ENCODE measurements around the gene PARL. TPM values are rescaled to one million over a fixed set of nuclear protein-coding genes. Genes with fewer than 3 reads are reported as not detected.

The PARL gene
- total RNA-seq, 1 donor from 2014 or later = 70.5 TPM

DNA sequence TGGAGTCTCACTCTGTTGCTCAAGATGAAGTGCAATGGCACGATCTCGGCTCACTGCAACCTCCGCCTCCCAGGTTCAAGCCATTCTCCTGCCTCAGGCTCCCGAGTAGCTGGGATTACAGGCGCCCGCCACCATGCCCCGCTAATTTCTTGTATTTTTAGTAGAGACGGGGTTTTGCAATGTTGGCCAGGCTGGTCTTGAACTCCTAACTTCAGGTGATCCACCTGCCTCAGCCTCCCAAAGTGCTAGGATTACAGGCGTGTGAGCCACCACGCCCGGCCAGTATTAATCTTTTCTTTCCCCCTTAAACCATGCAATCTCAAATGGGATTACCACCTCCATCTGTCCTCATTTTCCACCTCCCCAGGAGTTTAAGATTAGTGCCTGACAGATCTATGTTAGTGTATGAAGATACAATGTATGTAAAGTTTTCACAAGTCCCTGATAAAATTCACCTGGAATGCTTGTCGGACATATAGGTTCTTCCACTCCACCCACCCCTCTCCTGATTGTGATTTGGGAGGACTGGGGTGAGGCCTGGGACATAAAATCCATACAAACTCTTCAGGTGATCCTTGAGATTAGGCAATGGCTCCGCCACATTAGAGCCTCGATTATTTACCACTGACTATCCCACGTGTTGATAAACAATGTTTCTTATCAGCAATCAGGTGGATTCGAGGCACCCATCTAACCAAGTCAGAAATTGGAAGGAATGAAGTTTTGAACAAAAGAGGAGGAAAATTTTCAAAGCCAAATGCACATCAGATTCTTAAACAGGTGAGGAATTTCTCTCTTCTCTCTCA lies 1.2 kb downstream of the PARL start:
- Histone ChIP-seq H3K9me3 (ENCODE audit: low read depth) (no peaks in the 10 kb centered on the region), H4K20me1 (ENCODE audit: low read depth) (peaks cover 26% of the 10 kb centered on the region), H3K9ac (peak overlapping the region; percentile 62), H3K79me2 (ENCODE audit: low read depth) (peaks cover 61% of the 10 kb centered on the region), H3K27me3 (peaks cover 5% of the 10 kb centered on the region), H3F3A (ENCODE audit: low read depth) (no peaks in the 10 kb centered on the region), H3K27ac (no peak overlapping the region), H3K4me3 (peak overlapping the region; percentile 90), H2AFZ (replicated peaks) (no peak overlapping the region), H3K36me3 (no peaks in the 10 kb centered on the region), H3K4me2 (peak overlapping the region; percentile 83), H3K4me1 (peaks cover 15% of the 10 kb centered on the region)
- Mint-ChIP-seq H3K4me3 (peak overlapping the region; percentile 98), H3K4me1 (peaks cover 27% of the 10 kb centered on the region), H3K27ac (peak overlapping the region; percentile 1), H3K36me3 (no peaks in the 10 kb centered on the region), H3K27me3 (ENCODE audit: insufficient read depth, low read depth) (peaks cover 3% of the 10 kb centered on the region), H3K9me3 (no peaks in the 10 kb centered on the region)
- TF ChIP-seq EZH2 (IDR thresholded peaks at IDR 0.05) (no peak), EZH2phosphoT487 (IDR thresholded peaks at IDR 0.05) (no peak)
- TF ChIP-seq, protein P1, sequence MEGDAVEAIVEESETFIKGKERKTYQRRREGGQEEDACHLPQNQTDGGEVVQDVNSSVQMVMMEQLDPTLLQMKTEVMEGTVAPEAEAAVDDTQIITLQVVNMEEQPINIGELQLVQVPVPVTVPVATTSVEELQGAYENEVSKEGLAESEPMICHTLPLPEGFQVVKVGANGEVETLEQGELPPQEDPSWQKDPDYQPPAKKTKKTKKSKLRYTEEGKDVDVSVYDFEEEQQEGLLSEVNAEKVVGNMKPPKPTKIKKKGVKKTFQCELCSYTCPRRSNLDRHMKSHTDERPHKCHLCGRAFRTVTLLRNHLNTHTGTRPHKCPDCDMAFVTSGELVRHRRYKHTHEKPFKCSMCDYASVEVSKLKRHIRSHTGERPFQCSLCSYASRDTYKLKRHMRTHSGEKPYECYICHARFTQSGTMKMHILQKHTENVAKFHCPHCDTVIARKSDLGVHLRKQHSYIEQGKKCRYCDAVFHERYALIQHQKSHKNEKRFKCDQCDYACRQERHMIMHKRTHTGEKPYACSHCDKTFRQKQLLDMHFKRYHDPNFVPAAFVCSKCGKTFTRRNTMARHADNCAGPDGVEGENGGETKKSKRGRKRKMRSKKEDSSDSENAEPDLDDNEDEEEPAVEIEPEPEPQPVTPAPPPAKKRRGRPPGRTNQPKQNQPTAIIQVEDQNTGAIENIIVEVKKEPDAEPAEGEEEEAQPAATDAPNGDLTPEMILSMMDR (IDR thresholded peaks at IDR 0.05) = no peak
- DNase-seq (ENCODE audit: low spot score) = no peak

DNA sequence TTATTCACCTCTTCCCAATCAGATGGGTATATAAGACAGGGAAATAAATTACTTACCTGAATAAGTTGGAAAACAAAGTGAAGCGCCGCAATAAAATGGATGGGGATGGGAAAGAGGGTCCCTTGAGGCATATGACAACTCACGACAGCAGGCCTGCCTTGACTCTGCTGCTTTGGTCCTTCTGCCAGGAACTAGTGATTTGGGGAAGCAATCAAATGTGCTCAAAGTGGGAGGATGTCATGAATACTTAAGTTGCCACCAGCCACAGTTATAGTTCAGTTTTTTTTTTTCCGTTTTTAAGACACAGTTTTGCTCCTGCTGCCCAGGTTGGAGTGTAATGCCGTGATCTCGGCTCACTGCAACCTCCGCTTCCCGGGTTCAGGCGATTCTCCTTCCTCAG lies 4.6 kb downstream of the PARL start:
- Mint-ChIP-seq H3K4me3 (no peak overlapping the region), H3K9me3 (no peaks in the 10 kb centered on the region), H3K4me1 (peaks cover 25% of the 10 kb centered on the region), H3K36me3 (peaks cover 7% of the 10 kb centered on the region), H3K27ac (no peak overlapping the region), H3K27me3 (ENCODE audit: insufficient read depth, low read depth) (peaks cover 2% of the 10 kb centered on the region)
- H3K79me2 ChIP-seq (ENCODE audit: low read depth) = peaks cover 94% of the 10 kb centered on the region
- H3F3A ChIP-seq (ENCODE audit: low read depth) = no peaks in the 10 kb centered on the region
- no peaks in the 10 kb centered on the region for H3K27me3 ChIP-seq
- no peak overlapping the region for H3K27ac ChIP-seq
- H3K4me3 ChIP-seq = no peak overlapping the region
- H3K4me1 ChIP-seq = peaks cover 15% of the 10 kb centered on the region
- H2AFZ ChIP-seq (replicated peaks) = no peak overlapping the region
- H4K20me1 ChIP-seq (ENCODE audit: low read depth) = peaks cover 45% of the 10 kb centered on the region
- DNase-seq (ENCODE audit: low spot score) = no peak
- no peak overlapping the region for H3K9ac ChIP-seq
- TF ChIP-seq EZH2phosphoT487 (IDR thresholded peaks at IDR 0.05) (no peak), EZH2 (IDR thresholded peaks at IDR 0.05) (no peak)
- TF ChIP-seq, protein P1 (IDR thresholded peaks at IDR 0.05) = no peak
- no peak overlapping the region for H3K4me2 ChIP-seq
- no peaks in the 10 kb centered on the region for H3K9me3 ChIP-seq (ENCODE audit: low read depth)
- H3K36me3 ChIP-seq = no peaks in the 10 kb centered on the region

DNA sequence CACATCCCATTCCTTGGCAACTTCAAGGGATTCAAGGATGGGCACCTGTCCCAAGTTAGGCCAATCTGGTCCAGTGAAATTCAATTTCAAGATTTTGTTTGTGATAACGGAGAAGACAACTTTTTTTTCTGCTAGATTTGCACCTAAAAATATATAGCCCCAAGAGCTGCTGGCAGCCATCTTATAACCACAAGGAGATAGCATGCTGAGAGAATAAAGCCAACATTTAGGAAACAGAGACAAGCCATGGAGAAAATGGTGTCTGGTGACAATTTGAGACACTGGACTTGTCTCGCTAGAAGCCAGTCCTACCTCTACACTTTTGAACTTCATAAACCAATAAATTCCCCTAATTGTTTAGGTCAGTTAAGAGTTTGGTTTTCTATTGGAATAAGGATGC lies 5.4 kb downstream of the PARL start:
- peaks cover 54% of the 10 kb centered on the region for H4K20me1 ChIP-seq (ENCODE audit: low read depth)
- H3K27ac Mint-ChIP-seq = peak overlapping the region; percentile 16

More for the DNA sequence above, 5.4 kb downstream of the PARL start:
- H3K27ac ChIP-seq = no peak overlapping the region
- peaks cover 7% of the 10 kb centered on the region for H3K36me3 Mint-ChIP-seq
- H3K36me3 ChIP-seq = no peaks in the 10 kb centered on the region
- H3K27me3 ChIP-seq = no peaks in the 10 kb centered on the region
- no peak overlapping the region for H3K4me2 ChIP-seq
- no peaks in the 10 kb centered on the region for H3F3A ChIP-seq (ENCODE audit: low read depth)
- no peak overlapping the region for H3K9ac ChIP-seq
- peaks cover 21% of the 10 kb centered on the region for H3K4me1 Mint-ChIP-seq
- H2AFZ ChIP-seq (replicated peaks) = no peak overlapping the region
- H3K4me1 ChIP-seq = peaks cover 15% of the 10 kb centered on the region
- no peaks in the 10 kb centered on the region for H3K9me3 ChIP-seq (ENCODE audit: low read depth)
- no peak overlapping the region for H3K4me3 Mint-ChIP-seq
- peaks cover 99% of the 10 kb centered on the region for H3K79me2 ChIP-seq (ENCODE audit: low read depth)
- no peaks in the 10 kb centered on the region for H3K9me3 Mint-ChIP-seq
- H3K27me3 Mint-ChIP-seq (ENCODE audit: insufficient read depth, low read depth) = peaks cover 2% of the 10 kb centered on the region
- no peak overlapping the region for H3K4me3 ChIP-seq
- TF ChIP-seq, protein P1 (IDR thresholded peaks at IDR 0.05) = no peak
- TF ChIP-seq EZH2 (IDR thresholded peaks at IDR 0.05) = no peak
- TF ChIP-seq EZH2phosphoT487 (IDR thresholded peaks at IDR 0.05) = no peak
- no peak for DNase-seq (ENCODE audit: low spot score)

Measured in neural progenitor cell (in vitro differentiated cells).